H9 (cell line): ENCODE measurements around the gene VIPR2. TPM values are rescaled to one million over a fixed set of nuclear protein-coding genes. Genes with fewer than 3 reads are reported as not detected.

ENCODE experiments used
- DNase-seq: peaks from one replicate; pipeline ENCODE4 v3.0.0-alpha.2; 2017
- H2AFZ ChIP-seq: one replicate; pipeline ENCODE4 v1.6.1; 2013; ENCODE audit warnings: mild to moderate bottlenecking, low read length, control low read depth, moderate library complexity
- H2AK5ac ChIP-seq: 2 replicates; pipeline ENCODE4 v1.6.1; 2013; ENCODE audit warnings: low read length, control low read depth, mixed read lengths; ENCODE audit not compliant: insufficient read length
- H2BK120ac ChIP-seq: one replicate; pipeline ENCODE4 v1.6.1; 2013; ENCODE audit warnings: low read depth, mild to moderate bottlenecking, low read length, control low read depth, inconsistent platforms; ENCODE audit not compliant: poor library complexity, severe bottlenecking
- H2BK12ac ChIP-seq: 2 replicates; pipeline ENCODE4 v1.6.1; 2013; ENCODE audit warnings: low read length, control low read depth, mixed read lengths, low read depth; ENCODE audit not compliant: insufficient read length
- H2BK15ac ChIP-seq: 2 replicates; pipeline ENCODE4 v1.6.1; 2013; ENCODE audit warnings: low read depth, low read length, control low read depth
- H2BK20ac ChIP-seq: one replicate; pipeline ENCODE4 v1.6.1; 2013; ENCODE audit warnings: low read depth, mild to moderate bottlenecking, low read length, control low read depth, inconsistent platforms; ENCODE audit not compliant: poor library complexity, severe bottlenecking
- H2BK5ac ChIP-seq: 2 replicates; pipeline ENCODE4 v1.6.1; 2013; ENCODE audit warnings: low read length, control low read depth, mixed read lengths; ENCODE audit not compliant: insufficient read length
- H3K14ac ChIP-seq: 2 replicates; pipeline ENCODE4 v1.6.1; 2013; ENCODE audit warnings: low read length, control low read depth; ENCODE audit not compliant: insufficient read depth
- H3K18ac ChIP-seq: 2 replicates; pipeline ENCODE4 v1.6.1; 2013; ENCODE audit warnings: low read depth, mild to moderate bottlenecking, mixed read lengths, low read length, control low read depth; ENCODE audit not compliant: insufficient read length
- H3K23ac ChIP-seq: 2 replicates; pipeline ENCODE4 v1.6.1; 2013; ENCODE audit warnings: low read length, control low read depth, mixed read lengths, low read depth; ENCODE audit not compliant: insufficient read length
- H3K23me2 ChIP-seq: 2 replicates; pipeline ENCODE4 v1.6.1; 2013; ENCODE audit warnings: low read depth, mild to moderate bottlenecking, mixed read lengths, low read length, control low read depth; ENCODE audit not compliant: insufficient read length, poor library complexity, severe bottlenecking
- H3K27ac ChIP-seq: 2 replicates; pipeline ENCODE4 v1.5.1; 2013; ENCODE audit warnings: low read length, control low read depth, mixed read lengths, low read depth; ENCODE audit not compliant: insufficient read length
- H3K27me3 ChIP-seq: 2 replicates; pipeline ENCODE4 v1.6.1; 2013; ENCODE audit warnings: low read length, control low read depth, inconsistent platforms; ENCODE audit not compliant: insufficient read depth
- H3K4ac ChIP-seq: 2 replicates; pipeline ENCODE4 v1.6.1; 2013; ENCODE audit warnings: low read depth, mild to moderate bottlenecking, control low read depth, inconsistent platforms, low read length, moderate library complexity
- H3K4me1 ChIP-seq: 2 replicates; pipeline ENCODE4 v1.6.1; 2013; ENCODE audit warnings: low read length, control low read depth, inconsistent platforms; ENCODE audit not compliant: insufficient read depth
- H3K4me2 ChIP-seq: 2 replicates; pipeline ENCODE4 v1.6.1; 2013; ENCODE audit warnings: low read length, control low read depth, mixed read lengths; ENCODE audit not compliant: insufficient read length, insufficient read depth
- H3K56ac ChIP-seq: 2 replicates; pipeline ENCODE4 v1.6.1; 2013; ENCODE audit warnings: low read depth, mild to moderate bottlenecking, mixed read lengths, low read length, control low read depth; ENCODE audit not compliant: insufficient read length
- H3K79me1 ChIP-seq: 2 replicates; pipeline ENCODE4 v1.6.1; 2013; ENCODE audit warnings: low read depth, mild to moderate bottlenecking, moderate library complexity, low read length, control low read depth, inconsistent platforms; ENCODE audit not compliant: insufficient read depth, poor library complexity, severe bottlenecking
- H3K79me2 ChIP-seq: 2 replicates; pipeline ENCODE4 v1.6.1; 2013; ENCODE audit warnings: low read length, control low read depth, inconsistent platforms; ENCODE audit not compliant: insufficient read depth
- H3K9ac ChIP-seq: 2 replicates; pipeline ENCODE4 v1.6.1; 2013; ENCODE audit warnings: low read length, control low read depth, mixed read lengths; ENCODE audit not compliant: insufficient read length; ENCODE audit errors: extremely low read depth
- H3K9me3 ChIP-seq: one replicate; pipeline ENCODE4 v1.6.1; 2013; ENCODE audit warnings: low read depth, low read length, inconsistent platforms; ENCODE audit not compliant: control insufficient read depth
- H3T11ph ChIP-seq: one replicate; pipeline ENCODE4 v1.6.1; 2013; ENCODE audit warnings: mild to moderate bottlenecking, low read length, control low read depth, inconsistent platforms
- H4K20me1 ChIP-seq: one replicate; pipeline ENCODE4 v1.6.1; 2013; ENCODE audit not compliant: control insufficient read depth, insufficient read length, insufficient read depth
- H4K5ac ChIP-seq: 2 replicates; pipeline ENCODE4 v1.6.1; 2013; ENCODE audit warnings: low read depth, mild to moderate bottlenecking, mixed read lengths, low read length, control low read depth; ENCODE audit not compliant: insufficient read length
- H4K8ac ChIP-seq: replicated peaks from 2 replicates; pipeline ENCODE4 v1.6.1; 2013; ENCODE audit warnings: low read length, control low read depth, mixed read lengths, low read depth; ENCODE audit not compliant: insufficient read length
- H4K91ac ChIP-seq: 2 replicates; pipeline ENCODE4 v1.6.1; 2013; ENCODE audit warnings: low read depth, mild to moderate bottlenecking, moderate library complexity, mixed read lengths, low read length, control low read depth; ENCODE audit not compliant: insufficient read length
- H3K27ac Mint-ChIP-seq, 3 experiments: 2 replicates in 2 of 3; 3 replicates in 1 of 3; pipeline ENCODE4 v1.8.0; 2020 to 2021; ENCODE audit warnings: mixed read lengths in 3 of 3, mild to moderate bottlenecking in 1 of 3, moderate library complexity in 1 of 3
- H3K27me3 Mint-ChIP-seq: 2 replicates; pipeline ENCODE4 v1.8.0; 2021; ENCODE audit warnings: low read depth, mild to moderate bottlenecking, moderate library complexity, mixed read lengths
- H3K36me3 Mint-ChIP-seq, 3 experiments: 2 replicates in 2 of 3; 3 replicates in 1 of 3; pipeline ENCODE4 v1.8.0; 2020 to 2021; ENCODE audit warnings: low read depth in 3 of 3, mixed read lengths in 3 of 3; ENCODE audit not compliant: insufficient read depth in 1 of 3
- H3K4me1 Mint-ChIP-seq, 2 experiments: 2 replicates each; pipeline ENCODE4 v1.8.0; 2020; ENCODE audit warnings: mixed read lengths in 2 of 2
- H3K4me3 Mint-ChIP-seq, 2 experiments: 2 replicates in 1 of 2; 3 replicates in 1 of 2; pipeline ENCODE4 v1.8.0; 2020 to 2021; ENCODE audit warnings: mild to moderate bottlenecking in 2 of 2, mixed read lengths in 2 of 2, moderate library complexity in 1 of 2
- H3K9me3 Mint-ChIP-seq, 2 experiments: 2 replicates in 1 of 2; 3 replicates in 1 of 2; pipeline ENCODE4 v1.8.0; 2020; ENCODE audit warnings: mild to moderate bottlenecking in 2 of 2, mixed read lengths in 2 of 2, moderate library complexity in 1 of 2
- CTCF ChIP-seq: fragments of 200-600 bp; sonication (generic); conservative IDR thresholded peaks from 3 replicates; pipeline ENCODE4 v1.8.0; 2021; ENCODE audit warnings: antibody characterized with exemption, mild to moderate bottlenecking
- WGBS: extraction: QIAGEN DNeasy Blood & Tissue Kit; methylation state at CpG from one replicate; pipeline ENCODE4 v1.1.7; 2013; ENCODE audit warnings: missing lambda C conversion rate, low lambda C conversion rate, mixed read lengths; ENCODE audit not compliant: insufficient read length; ENCODE audit errors: extremely low coverage; 5-methylcytosine and 5-hydroxymethylcytosine counted together
- total RNA-seq: library from RNA; stranded (reverse); gene quantifications from 2 replicates; pipeline ENCODE4 v1.2.1, GENCODE V29; 2021

VIPR2 gene
- total RNA-seq, 1 experiment from 2014 or later = 1.6 TPM

- no peak overlapping the region for H2AFZ ChIP-seq
- Mint-ChIP-seq H3K36me3 (peaks cover 0 to 2% (median 0%) of the 10 kb centered on the region in 3 experiments; a peak in 2 of 7 replicates), H3K27ac (no peak overlapping the region), H3K4me1 (peaks cover 32 to 51% of the 10 kb centered on the region in 2 experiments), H3K9me3 (no peaks in the 10 kb centered on the region; a peak in 3 of 5 replicates), H3K27me3 (peaks cover 27% of the 10 kb centered on the region), H3K4me3 (peak overlapping the region; percentile 70 to 80)
- H4K8ac ChIP-seq = no peak overlapping the region
- no peak overlapping the region for H2BK120ac ChIP-seq
- H3K18ac ChIP-seq = peak overlapping the region; percentile 70
- no peak overlapping the region for H3K23ac ChIP-seq
- no peak overlapping the region for H2BK12ac ChIP-seq
- H4K5ac ChIP-seq = no peak overlapping the region
- DNase-seq = peak; percentile 87
- TF ChIP-seq CTCF = peak; percentile 63
- H2BK15ac ChIP-seq = no peak overlapping the region
- no peak overlapping the region for H3K9ac ChIP-seq
- no peak overlapping the region for H2BK20ac ChIP-seq
- H2AK5ac ChIP-seq = no peak overlapping the region
- no peak overlapping the region for H3K56ac ChIP-seq
- H3K79me2 ChIP-seq = no peaks in the 10 kb centered on the region
- no peak overlapping the region for H3T11ph ChIP-seq
- no peaks in the 10 kb centered on the region for H3K27me3 ChIP-seq
- H3K79me1 ChIP-seq = no peaks in the 10 kb centered on the region
- no peak overlapping the region for H4K91ac ChIP-seq
- no CpG with 5 or more reads among the region's 59 CpGs for WGBS
- no peaks in the 10 kb centered on the region for H3K4me1 ChIP-seq
- no peak overlapping the region for H3K27ac ChIP-seq
- no peaks in the 10 kb centered on the region for H3K9me3 ChIP-seq
- peaks cover 5% of the 10 kb centered on the region for H3K23me2 ChIP-seq
- H3K14ac ChIP-seq = peak overlapping the region; percentile 42; the same call in 1 of the 2 replicates
- H3K4me2 ChIP-seq = peak overlapping the region; percentile 41
- H3K4ac ChIP-seq = no peak overlapping the region
- H4K20me1 ChIP-seq = no peaks in the 10 kb centered on the region
- H2BK5ac ChIP-seq = no peak overlapping the region
Measured at GRCh38 chr7:159030490-159031134, 114.1 kb downstream of the VIPR2 start.
